K562 (cell line): ENCODE measurements around the gene INKA2. TPM values are rescaled to one million over a fixed set of nuclear protein-coding genes. Genes with fewer than 3 reads are reported as not detected.

Source experiments
- BCOR ChIP-seq: fragments of 450-650 bp; IDR thresholded peaks from 2 replicates; pipeline ENCODE4 v1.6.1; 2016
- CBFA2T2 ChIP-seq: fragments of 450-650 bp; conservative IDR thresholded peaks from 2 replicates; pipeline ENCODE4 v1.6.1; 2017; ENCODE audit warnings: mild to moderate bottlenecking
- CBX2 ChIP-seq: fragments of 200-600 bp; sonication (generic); IDR thresholded peaks from one replicate; pipeline ENCODE4 v1.6.1; 2012; ENCODE audit warnings: mild to moderate bottlenecking, low read length, inconsistent platforms; ENCODE audit not compliant: insufficient read depth, poor library complexity, severe bottlenecking
- CBX3 ChIP-seq, 2 experiments: IDR thresholded peaks; 1 replicate in 1 of 2; 2 replicates in 1 of 2; pipeline ENCODE4 v1.6.1; 2012; ENCODE audit warnings: inconsistent platforms in 2 of 2, low read length in 2 of 2, borderline replicate concordance in 1 of 2, control low read depth in 1 of 2
- ELF2 ChIP-seq: fragments of 250-450 bp; sonication (Bioruptor Pico); IDR thresholded peaks from 2 replicates; pipeline ENCODE4 v1.5.0; 2021; ENCODE audit warnings: mild to moderate bottlenecking
- FOXK1 ChIP-seq: sonication (generic); formaldehyde crosslinking; IDR thresholded peaks from 2 replicates; pipeline ENCODE4 v1.8.0; 2022; ENCODE audit warnings: missing genetic modification reagents, mild to moderate bottlenecking, borderline replicate concordance
- JUNB ChIP-seq: fragments of 450-650 bp; formaldehyde crosslinking; conservative IDR thresholded peaks from 2 replicates; pipeline ENCODE4 v1.4.0; 2020; ENCODE audit warnings: mild to moderate bottlenecking
- KLF10 ChIP-seq: fragments of 250-450 bp; sonication (Bioruptor Pico); IDR thresholded peaks from 2 replicates; pipeline ENCODE4 v1.6.1; 2021; ENCODE audit warnings: matching md5 sums
- MITF ChIP-seq: IDR thresholded peaks from 2 replicates; pipeline ENCODE4 v1.6.1; 2014; ENCODE audit warnings: antibody characterized with exemption
- OTX1 ChIP-seq: fragments of 450-650 bp; formaldehyde crosslinking; IDR thresholded peaks from 2 replicates; pipeline ENCODE4 v1.4.0; 2022; ENCODE audit warnings: mild to moderate bottlenecking
- RAD51 ChIP-seq: fragments of 450-650 bp; IDR thresholded peaks from 2 replicates; pipeline ENCODE4 v1.7.1; 2016; ENCODE audit warnings: low read depth, mild to moderate bottlenecking, borderline replicate concordance
- RBM14 ChIP-seq: fragments of 200-400 bp; formaldehyde crosslinking; IDR thresholded peaks from 2 replicates; pipeline ENCODE4 v1.6.1; 2018; ENCODE audit warnings: low read depth, mild to moderate bottlenecking, low read length, moderate library complexity, borderline replicate concordance; ENCODE audit not compliant: insufficient read depth
- SLC30A9 ChIP-seq: fragments of 250-450 bp; sonication (Bioruptor Pico); IDR thresholded peaks from 2 replicates; pipeline ENCODE4 v1.8.0; 2022; ENCODE audit warnings: mild to moderate bottlenecking, moderate library complexity
- SRSF1 ChIP-seq: fragments of 200-400 bp; formaldehyde crosslinking; IDR thresholded peaks from 2 replicates; pipeline ENCODE4 v1.6.1; 2017; ENCODE audit warnings: mild to moderate bottlenecking, low read depth, low read length, moderate library complexity
- TFE3 ChIP-seq: fragments of 450-650 bp; formaldehyde crosslinking; IDR thresholded peaks from 2 replicates; pipeline ENCODE4 v1.4.0; 2020; ENCODE audit warnings: mild to moderate bottlenecking, mixed read lengths
- ZNF384 ChIP-seq: IDR thresholded peaks from 2 replicates; pipeline ENCODE4 v1.6.1; 2012; ENCODE audit warnings: low read depth, low read length, improper control_type of control experiment
- ZNF609 ChIP-seq: sonication (generic); formaldehyde crosslinking; IDR thresholded peaks from 2 replicates; pipeline ENCODE4 v1.8.1; 2023; ENCODE audit warnings: missing genetic modification reagents, mild to moderate bottlenecking, borderline replicate concordance
- ZSCAN29 ChIP-seq: fragments of 450-650 bp; IDR thresholded peaks from 2 replicates; pipeline ENCODE4 v1.6.1; 2017
- polyA plus RNA-seq, 8 experiments: library from polyadenylated mRNA; depleted of rRNA in 4 of 8; stranded (reverse) in 5 of 8; unstranded in 3 of 8; fragments of >200 nt; fragmentation: Nextera tagmentation in 2 of 8; fragmentation: Illumina TruSeq in 1 of 8; extraction: Ambion mirVana in 2 of 8; extraction: Trizol in 1 of 8; gene quantifications; 2 replicates each; pipeline versions ENCODE4 v1.2.1 to v1.2.3, GENCODE V29; 2011 to 2014; ENCODE audit warnings: inconsistent platforms in 1 of 8, missing spikeins in 1 of 8
- total RNA-seq, 7 experiments: library from RNA; depleted of rRNA in 6 of 7; stranded (reverse); fragments of >200 nt in 6 of 7; fragmentation: Illumina TruSeq in 2 of 7; extraction: Trizol in 2 of 7; gene quantifications; 2 replicates each; pipeline versions ENCODE4 v1.2.1 to v1.2.3, GENCODE V29; 2011 to 2021; ENCODE audit warnings: low replicate concordance in 1 of 7

The INKA2 gene
- total and polyA plus RNA-seq, 9 of the 15 experiments (the other 6 are each of a cell fraction or from before 2014, with no cell fraction given), result 0.04 to 1.4 (median 0.26) TPM; not detected in 1

- TF ChIP-seq ZNF609 (no peak), ZNF384 (peak; percentile 83), BCOR (peak; percentile 80), CBFA2T2 (no peak), TFE3 (CRISPR knock-in tag) (peak; percentile 1; the same call in 1 of the 2 replicates), ZSCAN29 (no peak), ELF2 (CRISPR knock-in tag) (peak; percentile 80), RAD51 (no peak), SRSF1 (no peak), RBM14 (0 out of 2 replicates have a peak, but pooled peaks have one; percentile 3), CBX3 (IDR thresholded peaks at IDR 0.05; ENCODE audit: borderline replicate concordance in 1 of 2, low read length in 2 of 2) (peak in 1 of 2 experiments; percentile 76; a peak in 1 of 3 replicates), CBX2 (no peak), FOXK1 (CRISPR knock-in tag) (no peak; the same call in 1 of the 2 replicates), KLF10 (CRISPR knock-in tag) (no peak), OTX1 (peak; percentile 73; the same call in 1 of the 2 replicates), SLC30A9 (CRISPR knock-in tag) (no peak), JUNB (CRISPR knock-in tag) (no peak), MITF (peak; percentile 87)
Measured at GRCh38 chr1:111755331-111756123, 16.3 kb upstream of the INKA2 start, which contains the start of gene DDX20 (continued).
